ENCODE data around the gene SOX6. TPM values are rescaled to one million over a fixed set of nuclear protein-coding genes. Genes with fewer than 3 reads are reported as not detected.

Gene SOX6
- total RNA-seq, 2 donors from 2014 or later = 3.1 to 15.5 TPM

- Histone ChIP-seq H3K4me3 (no peak overlapping the region), H3K4me1 (replicated peaks) (no peaks in the 10 kb centered on the region), H3K27ac (no peak overlapping the region), H3K27me3 (replicated peaks; ENCODE audit: insufficient read depth) (no peaks in the 10 kb centered on the region), H3K36me3 (no peaks in the 10 kb centered on the region), H3K9me3 (no peaks in the 10 kb centered on the region)
- WGBS = 79% methylated on average over 3 of the region's 3 CpGs
- intact Hi-C loops (cut with DNase I) = no loop called here
- no peak for DNase-seq (ENCODE audit: low spot score)
- TF ChIP-seq, protein P1, sequence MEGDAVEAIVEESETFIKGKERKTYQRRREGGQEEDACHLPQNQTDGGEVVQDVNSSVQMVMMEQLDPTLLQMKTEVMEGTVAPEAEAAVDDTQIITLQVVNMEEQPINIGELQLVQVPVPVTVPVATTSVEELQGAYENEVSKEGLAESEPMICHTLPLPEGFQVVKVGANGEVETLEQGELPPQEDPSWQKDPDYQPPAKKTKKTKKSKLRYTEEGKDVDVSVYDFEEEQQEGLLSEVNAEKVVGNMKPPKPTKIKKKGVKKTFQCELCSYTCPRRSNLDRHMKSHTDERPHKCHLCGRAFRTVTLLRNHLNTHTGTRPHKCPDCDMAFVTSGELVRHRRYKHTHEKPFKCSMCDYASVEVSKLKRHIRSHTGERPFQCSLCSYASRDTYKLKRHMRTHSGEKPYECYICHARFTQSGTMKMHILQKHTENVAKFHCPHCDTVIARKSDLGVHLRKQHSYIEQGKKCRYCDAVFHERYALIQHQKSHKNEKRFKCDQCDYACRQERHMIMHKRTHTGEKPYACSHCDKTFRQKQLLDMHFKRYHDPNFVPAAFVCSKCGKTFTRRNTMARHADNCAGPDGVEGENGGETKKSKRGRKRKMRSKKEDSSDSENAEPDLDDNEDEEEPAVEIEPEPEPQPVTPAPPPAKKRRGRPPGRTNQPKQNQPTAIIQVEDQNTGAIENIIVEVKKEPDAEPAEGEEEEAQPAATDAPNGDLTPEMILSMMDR (IDR thresholded peaks at IDR 0.05) = no peak
- TF ChIP-seq POLR2AphosphoS5 (IDR thresholded peaks at IDR 0.05) (no peak), POLR2A (IDR thresholded peaks at IDR 0.05) (no peak)
These were observed 91.3 kb downstream of the SOX6 start for GRCh38 chr11:16265022-16265421.

GRCh38 chr11:16262645-16262955, 93.7 kb downstream of the SOX6 start:
- no peaks in the 10 kb centered on the region for H3K9me3 ChIP-seq
- no peaks in the 10 kb centered on the region for H3K27me3 ChIP-seq (replicated peaks; ENCODE audit: insufficient read depth)
- no peak for DNase-seq (ENCODE audit: low spot score)
- no peaks in the 10 kb centered on the region for H3K36me3 ChIP-seq
- no peak overlapping the region for H3K4me3 ChIP-seq
- TF ChIP-seq POLR2AphosphoS5 (IDR thresholded peaks at IDR 0.05) (no peak), POLR2A (IDR thresholded peaks at IDR 0.05) (no peak)
- TF ChIP-seq, protein P1 (IDR thresholded peaks at IDR 0.05) = no peak
- no peaks in the 10 kb centered on the region for H3K4me1 ChIP-seq (replicated peaks)
- intact Hi-C loops (cut with DNase I) = no loop called here
- H3K27ac ChIP-seq = no peak overlapping the region

DNA sequence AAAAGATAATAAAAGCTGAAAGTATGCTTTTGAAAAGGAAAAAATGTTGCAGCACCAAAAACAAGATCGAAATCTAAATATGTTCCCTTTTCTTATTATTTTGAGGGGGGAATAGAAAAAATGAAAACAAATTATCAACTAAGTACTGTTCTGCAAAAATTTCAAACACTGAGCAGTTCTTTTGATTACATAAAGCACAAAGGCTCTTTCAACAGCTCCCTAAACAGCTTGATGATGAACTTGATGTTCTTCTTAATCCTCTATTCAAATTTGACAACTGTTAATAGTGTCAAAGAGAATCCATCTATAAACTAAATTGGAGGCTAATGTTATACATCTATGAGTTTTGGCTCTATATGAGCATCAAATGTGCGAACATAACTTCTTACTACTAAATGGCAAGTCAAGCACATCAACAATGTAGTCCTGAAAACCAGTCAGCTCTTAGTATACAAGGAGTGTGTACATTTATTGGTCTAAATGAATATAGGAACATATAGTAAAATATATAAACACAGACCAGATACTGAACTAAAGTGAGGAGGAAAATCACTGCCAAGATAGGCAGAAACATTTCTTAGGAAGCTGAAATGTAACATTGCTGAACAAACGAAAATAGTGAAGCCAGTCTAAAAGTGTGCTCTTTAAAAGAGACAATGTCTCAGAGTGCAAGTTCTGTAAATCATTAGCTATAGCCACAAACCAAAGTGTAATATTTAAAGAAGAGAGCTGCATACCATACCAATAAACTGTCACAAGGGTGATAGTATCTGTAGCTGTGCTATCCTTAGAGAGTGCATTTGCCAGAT, 94.3 kb downstream of the SOX6 start:
- DNase-seq (ENCODE audit: low spot score) = no peak
- no peak overlapping the region for H3K4me3 ChIP-seq
- intact Hi-C loops (cut with DNase I) = no loop called here
- TF ChIP-seq, protein P1 (IDR thresholded peaks at IDR 0.05) = no peak
- no peak for TF ChIP-seq POLR2AphosphoS5 (IDR thresholded peaks at IDR 0.05)
- 68% methylated on average over 3 of the region's 3 CpGs for WGBS
- H3K27ac ChIP-seq = no peak overlapping the region
- H3K4me1 ChIP-seq (replicated peaks) = no peaks in the 10 kb centered on the region
- no peaks in the 10 kb centered on the region for H3K36me3 ChIP-seq
- H3K9me3 ChIP-seq = no peaks in the 10 kb centered on the region
- no peaks in the 10 kb centered on the region for H3K27me3 ChIP-seq (replicated peaks; ENCODE audit: insufficient read depth)

DNA sequence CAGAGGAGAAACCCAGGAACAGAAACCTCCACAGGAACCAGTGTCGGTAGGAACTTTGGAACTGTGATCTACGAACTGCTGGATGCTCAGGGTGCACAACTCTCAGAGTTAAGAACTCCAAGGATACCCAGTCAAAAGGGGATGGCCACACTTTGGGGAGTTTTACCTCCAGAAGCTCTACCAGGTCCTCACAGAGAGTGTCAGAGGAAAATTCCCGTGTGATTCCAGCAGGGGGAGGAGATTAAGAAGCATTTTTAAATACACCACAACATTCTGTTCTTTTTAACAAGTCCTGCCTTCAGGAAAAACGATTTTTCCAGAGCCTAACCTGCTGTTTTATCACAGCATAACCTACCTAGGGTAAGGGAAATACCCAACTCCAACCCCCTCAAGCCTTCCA, 104.0 kb downstream of the SOX6 start:
- TF ChIP-seq POLR2A (IDR thresholded peaks at IDR 0.05) (no peak), POLR2AphosphoS5 (IDR thresholded peaks at IDR 0.05) (no peak)
- TF ChIP-seq, protein P1 (IDR thresholded peaks at IDR 0.05) = no peak
- Histone ChIP-seq H3K4me3 (no peak overlapping the region), H3K9me3 (no peaks in the 10 kb centered on the region), H3K4me1 (replicated peaks) (no peaks in the 10 kb centered on the region), H3K36me3 (no peaks in the 10 kb centered on the region), H3K27me3 (replicated peaks; ENCODE audit: insufficient read depth) (no peaks in the 10 kb centered on the region), H3K27ac (no peak overlapping the region)
- no peak for DNase-seq (ENCODE audit: low spot score)
- intact Hi-C loops (cut with DNase I) = no loop called here
- WGBS = 76% methylated on average over 4 of the region's 4 CpGs

DNA sequence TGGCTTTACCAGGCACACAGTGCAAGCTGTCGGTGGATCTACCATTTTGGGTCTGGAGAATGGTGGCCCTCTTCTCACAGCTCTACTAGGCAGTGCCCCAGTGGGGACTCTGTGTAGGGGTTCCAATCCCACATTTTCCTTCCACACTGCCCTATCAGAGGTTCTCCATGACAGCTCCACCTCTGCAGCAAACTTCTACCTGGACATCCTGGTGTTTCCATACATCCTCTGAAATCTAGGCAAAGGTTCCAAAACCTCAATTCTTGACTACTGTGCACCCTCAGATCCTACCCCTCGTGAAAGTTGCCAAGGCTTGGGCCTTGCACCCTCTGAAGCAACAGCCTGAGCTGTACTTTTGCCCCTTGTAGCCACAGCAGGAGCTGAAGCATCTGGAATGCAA, 108.1 kb downstream of the SOX6 start:
- 86% methylated on average over 2 of the region's 2 CpGs for WGBS
- H3K27ac ChIP-seq = no peak overlapping the region
- H3K4me3 ChIP-seq = no peak overlapping the region
- H3K4me1 ChIP-seq (replicated peaks) = no peaks in the 10 kb centered on the region
- DNase-seq (ENCODE audit: low spot score) = no peak
- intact Hi-C loops (cut with DNase I) = no loop called here
- no peaks in the 10 kb centered on the region for H3K27me3 ChIP-seq (replicated peaks; ENCODE audit: insufficient read depth)
- H3K36me3 ChIP-seq = no peaks in the 10 kb centered on the region
- H3K9me3 ChIP-seq = no peaks in the 10 kb centered on the region
- no peak for TF ChIP-seq POLR2AphosphoS5 (IDR thresholded peaks at IDR 0.05)
- no peak for TF ChIP-seq POLR2A (IDR thresholded peaks at IDR 0.05)
- TF ChIP-seq, protein P1 (IDR thresholded peaks at IDR 0.05) = no peak

All from prostate gland (tissue), 2 donors.